Stimulated activated CD4-positive, alpha-beta T cell treated with anti-CD3 and anti-CD28 coated beads, Interleukin-15, amount 100 ng/mL, for 48 hours (primary cell): ENCODE results near the gene ITPKA.
A peak's percentile ranks its signal among the peaks of the same experiment; 100 is the strongest.

ENCODE experiments used
- DNase-seq, 2 donors: peaks; one replicate each; pipeline ENCODE4 v3.0.0-alpha.2; 2020; ENCODE audit warnings: low read depth in 2 of 2

Gene ITPKA

GRCh38 chr15:41490355-41490754 lies 3.3 kb upstream of the ITPKA start:
- DNase-seq: peak in 1 of 2 donors; percentile 25

GRCh38 chr15:41491889-41492288 lies 1.8 kb upstream of the ITPKA start:
- no peak for DNase-seq

- no peak for DNase-seq
Observed at GRCh38 chr15:41492597-41493204, 973 bp upstream of the ITPKA start.

GRCh38 chr15:41493902-41494189 lies 172 bp downstream of the ITPKA start:
- DNase-seq: no peak

- DNase-seq: peak in 1 of 2 donors; percentile 30
Observed at GRCh38 chr15:41494190-41494921, 682 bp downstream of the ITPKA start.

- DNase-seq: peak in 1 of 2 donors; percentile 20
Observed at GRCh38 chr15:41494922-41495735, 1.5 kb downstream of the ITPKA start.

GRCh38 chr15:41495736-41496599 lies 2.3 kb downstream of the ITPKA start:
- no peak for DNase-seq

- DNase-seq: no peak
Observed at GRCh38 chr15:41498657-41499056, 5.0 kb downstream of the ITPKA start.

GRCh38 chr15:41499109-41499851 lies 5.6 kb downstream of the ITPKA start:
- DNase-seq: no peak

- peak in 1 of 2 donors; percentile 25 for DNase-seq
Observed at GRCh38 chr15:41501191-41501917, 7.7 kb downstream of the ITPKA start.

- DNase-seq: peak in 1 of 2 donors; percentile 20
Observed at GRCh38 chr15:41501931-41502794, 8.5 kb downstream of the ITPKA start.

GRCh38 chr15:41502795-41503668 lies 9.4 kb downstream of the ITPKA start:
- no peak for DNase-seq

- DNase-seq: no peak
Observed at GRCh38 chr15:41503669-41504010, 10.0 kb downstream of the ITPKA start.

GRCh38 chr15:41504751-41505492 lies 11.2 kb downstream of the ITPKA start:
- no peak for DNase-seq

- no peak for DNase-seq
Observed at GRCh38 chr15:41505776-41506175, 12.1 kb downstream of the ITPKA start.

GRCh38 chr15:41506796-41507341 lies 13.2 kb downstream of the ITPKA start:
- DNase-seq: no peak

GRCh38 chr15:41507820-41508290 lies 14.2 kb downstream of the ITPKA start:
- no peak for DNase-seq
